GM23338 (cell line): ENCODE results near the gene CCDC183. TPM values are rescaled to one million over a fixed set of nuclear protein-coding genes. Genes with fewer than 3 reads are reported as not detected.

Experiments
- ATAC-seq: fragments of 200-7000 bp; cut with Tn5 transposase; 3 replicates; pipeline ENCODE4 v1.9.1; 2020
- DNase-seq: peaks from one replicate; pipeline ENCODE4 v3.0.0-alpha.2; 2015; ENCODE audit warnings: low spot score
- H2AFZ ChIP-seq: fragments of 200-600 bp; sonication (generic); 2 replicates; pipeline ENCODE4 v1.8.0; 2016; ENCODE audit warnings: antibody characterized with exemption, mild to moderate bottlenecking, moderate library complexity
- H3F3A ChIP-seq: fragments of 200-600 bp; sonication (generic); replicated peaks from 2 replicates; pipeline ENCODE4 v1.8.0; 2017; ENCODE audit warnings: antibody characterized with exemption, mixed run types, low read depth
- H3K27ac ChIP-seq: fragments of 200-600 bp; sonication (generic); 2 replicates; pipeline ENCODE4 v1.6.1; 2016; ENCODE audit warnings: low read depth
- H3K27me3 ChIP-seq: fragments of 200-600 bp; sonication (generic); 2 replicates; pipeline ENCODE4 v1.8.0; 2016; ENCODE audit warnings: mild to moderate bottlenecking, mixed run types, moderate library complexity; ENCODE audit not compliant: insufficient read depth
- H3K36me3 ChIP-seq: fragments of 200-600 bp; sonication (generic); 2 replicates; pipeline ENCODE4 v1.8.0; 2016; ENCODE audit warnings: mild to moderate bottlenecking; ENCODE audit not compliant: insufficient read depth
- H3K4me1 ChIP-seq: fragments of 200-600 bp; sonication (generic); 2 replicates; pipeline ENCODE4 v1.8.0; 2016; ENCODE audit warnings: mild to moderate bottlenecking, moderate library complexity; ENCODE audit not compliant: insufficient read depth
- H3K4me2 ChIP-seq: fragments of 200-600 bp; sonication (generic); 2 replicates; pipeline ENCODE4 v1.7.1; 2017; ENCODE audit warnings: mixed run types
- H3K4me3 ChIP-seq: fragments of 200-600 bp; sonication (generic); 2 replicates; pipeline ENCODE4 v1.6.1; 2016; ENCODE audit warnings: mixed run types
- H3K79me2 ChIP-seq: fragments of 200-600 bp; sonication (generic); replicated peaks from 2 replicates; pipeline ENCODE4 v1.8.0; 2017; ENCODE audit warnings: mild to moderate bottlenecking; ENCODE audit not compliant: insufficient read depth
- H3K9me2 ChIP-seq: fragments of 200-600 bp; sonication (generic); 2 replicates; pipeline ENCODE4 v1.8.0; 2017; ENCODE audit not compliant: insufficient read depth
- H4K20me1 ChIP-seq: fragments of 200-600 bp; sonication (generic); replicated peaks from 2 replicates; pipeline ENCODE4 v1.8.0; 2017; ENCODE audit warnings: mild to moderate bottlenecking; ENCODE audit not compliant: insufficient read depth
- H3K27ac Mint-ChIP-seq: 2 replicates; pipeline ENCODE4 v1.8.0; 2020; ENCODE audit warnings: inconsistent platforms, mild to moderate bottlenecking, moderate library complexity, mixed read lengths
- H3K27me3 Mint-ChIP-seq: 3 replicates; pipeline ENCODE4 v1.8.0; 2022; ENCODE audit warnings: low read depth, mild to moderate bottlenecking, moderate library complexity, mixed read lengths, inconsistent platforms; ENCODE audit not compliant: insufficient read depth, poor library complexity
- H3K36me3 Mint-ChIP-seq: 3 replicates; pipeline ENCODE4 v1.8.0; 2021; ENCODE audit warnings: low read depth, mild to moderate bottlenecking, inconsistent platforms, moderate library complexity, mixed read lengths
- H3K4me1 Mint-ChIP-seq: 3 replicates; pipeline ENCODE4 v1.8.0; 2020; ENCODE audit warnings: mild to moderate bottlenecking, inconsistent platforms, mixed read lengths
- H3K4me3 Mint-ChIP-seq: 3 replicates; pipeline ENCODE4 v1.8.0; 2021; ENCODE audit warnings: moderate library complexity, mild to moderate bottlenecking, inconsistent platforms, mixed read lengths
- H3K9me3 Mint-ChIP-seq: 3 replicates; pipeline ENCODE4 v1.8.0; 2020; ENCODE audit warnings: moderate library complexity, mild to moderate bottlenecking, inconsistent platforms, mixed read lengths
- CREB1 ChIP-seq: fragments of 250-450 bp; sonication (Bioruptor Pico); IDR thresholded peaks from 2 replicates; pipeline ENCODE4 v1.5.0; 2020; ENCODE audit warnings: low read depth, mild to moderate bottlenecking, moderate library complexity
- EZH2 ChIP-seq: fragments of 200-600 bp; sonication (generic); IDR thresholded peaks from one replicate; pipeline ENCODE4 v1.8.0; 2017; ENCODE audit warnings: antibody characterized with exemption, mild to moderate bottlenecking, low read depth; ENCODE audit not compliant: unreplicated experiment
- JUNB ChIP-seq: IDR thresholded peaks from one replicate; pipeline ENCODE4 v1.6.1; 2016; ENCODE audit warnings: antibody characterized with exemption; ENCODE audit not compliant: unreplicated experiment
- NANOG ChIP-seq: IDR thresholded peaks from 2 replicates; pipeline ENCODE4 v1.6.1; 2016; ENCODE audit warnings: antibody characterized with exemption, borderline replicate concordance
- POLR2AphosphoS5 ChIP-seq: IDR thresholded peaks from 2 replicates; pipeline ENCODE4 v1.6.1; 2016; ENCODE audit warnings: antibody characterized with exemption, low read depth
- STAT1 ChIP-seq: IDR thresholded peaks from one replicate; pipeline ENCODE4 v1.6.1; 2016; ENCODE audit warnings: antibody characterized with exemption; ENCODE audit not compliant: unreplicated experiment
- ZNF114 ChIP-seq: fragments of 250-450 bp; sonication (Bioruptor Pico); IDR thresholded peaks from 2 replicates; pipeline ENCODE4 v1.5.0; 2020; ENCODE audit warnings: mild to moderate bottlenecking, moderate library complexity
- polyA plus RNA-seq: library from polyadenylated mRNA; unstranded; fragments of >200 nt; fragmentation: Nextera tagmentation; extraction: Ambion mirVana; gene quantifications from 2 replicates; pipeline ENCODE4 v1.2.1, GENCODE V29; 2016
- total RNA-seq: library from RNA; depleted of rRNA; stranded (reverse); fragments of >200 nt; shearing (Covaris generic); gene quantifications from 2 replicates; pipeline ENCODE4 v1.2.3, GENCODE V29; 2014
- TF ChIP-seq, protein P1 (sequence below): fragments of 250-450 bp; sonication (Bioruptor Pico); IDR thresholded peaks from 2 replicates; pipeline ENCODE4 v1.5.0; 2020; ENCODE audit warnings: mild to moderate bottlenecking, moderate library complexity

Gene CCDC183
- total and polyA plus RNA-seq, 2 experiments from 2014 or later: 1.1 to 1.2 TPM

GRCh38 chr9:136826703-136827582, 30.8 kb downstream of the CCDC183 start:
- no peak overlapping the region for H3K4me2 ChIP-seq
- Mint-ChIP-seq H3K4me1 (peaks cover 3% of the 10 kb centered on the region; the same call in 2 of the 3 replicates), H3K9me3 (no peaks in the 10 kb centered on the region), H3K27me3 (peaks cover 5% of the 10 kb centered on the region), H3K4me3 (no peak overlapping the region), H3K36me3 (peaks cover 38% of the 10 kb centered on the region), H3K27ac (no peak overlapping the region)
- H3K79me2 ChIP-seq: peaks cover 9% of the 10 kb centered on the region; the same call in 1 of the 2 replicates
- H4K20me1 ChIP-seq: no peaks in the 10 kb centered on the region; the same call in none of the 2 replicates
- no peaks in the 10 kb centered on the region for H3K36me3 ChIP-seq
- H3F3A ChIP-seq: peaks cover 5% of the 10 kb centered on the region; the same call in 1 of the 2 replicates
- H2AFZ ChIP-seq: no peak overlapping the region
- H3K27me3 ChIP-seq: no peaks in the 10 kb centered on the region
- DNase-seq (no peak), ATAC-seq (no peak)
- TF ChIP-seq EZH2 (no peak), NANOG (no peak), ZNF114 (CRISPR knock-in tag) (no peak), STAT1 (no peak), CREB1 (CRISPR knock-in tag) (no peak), POLR2AphosphoS5 (no peak), JUNB (no peak)
- TF ChIP-seq, protein P1, sequence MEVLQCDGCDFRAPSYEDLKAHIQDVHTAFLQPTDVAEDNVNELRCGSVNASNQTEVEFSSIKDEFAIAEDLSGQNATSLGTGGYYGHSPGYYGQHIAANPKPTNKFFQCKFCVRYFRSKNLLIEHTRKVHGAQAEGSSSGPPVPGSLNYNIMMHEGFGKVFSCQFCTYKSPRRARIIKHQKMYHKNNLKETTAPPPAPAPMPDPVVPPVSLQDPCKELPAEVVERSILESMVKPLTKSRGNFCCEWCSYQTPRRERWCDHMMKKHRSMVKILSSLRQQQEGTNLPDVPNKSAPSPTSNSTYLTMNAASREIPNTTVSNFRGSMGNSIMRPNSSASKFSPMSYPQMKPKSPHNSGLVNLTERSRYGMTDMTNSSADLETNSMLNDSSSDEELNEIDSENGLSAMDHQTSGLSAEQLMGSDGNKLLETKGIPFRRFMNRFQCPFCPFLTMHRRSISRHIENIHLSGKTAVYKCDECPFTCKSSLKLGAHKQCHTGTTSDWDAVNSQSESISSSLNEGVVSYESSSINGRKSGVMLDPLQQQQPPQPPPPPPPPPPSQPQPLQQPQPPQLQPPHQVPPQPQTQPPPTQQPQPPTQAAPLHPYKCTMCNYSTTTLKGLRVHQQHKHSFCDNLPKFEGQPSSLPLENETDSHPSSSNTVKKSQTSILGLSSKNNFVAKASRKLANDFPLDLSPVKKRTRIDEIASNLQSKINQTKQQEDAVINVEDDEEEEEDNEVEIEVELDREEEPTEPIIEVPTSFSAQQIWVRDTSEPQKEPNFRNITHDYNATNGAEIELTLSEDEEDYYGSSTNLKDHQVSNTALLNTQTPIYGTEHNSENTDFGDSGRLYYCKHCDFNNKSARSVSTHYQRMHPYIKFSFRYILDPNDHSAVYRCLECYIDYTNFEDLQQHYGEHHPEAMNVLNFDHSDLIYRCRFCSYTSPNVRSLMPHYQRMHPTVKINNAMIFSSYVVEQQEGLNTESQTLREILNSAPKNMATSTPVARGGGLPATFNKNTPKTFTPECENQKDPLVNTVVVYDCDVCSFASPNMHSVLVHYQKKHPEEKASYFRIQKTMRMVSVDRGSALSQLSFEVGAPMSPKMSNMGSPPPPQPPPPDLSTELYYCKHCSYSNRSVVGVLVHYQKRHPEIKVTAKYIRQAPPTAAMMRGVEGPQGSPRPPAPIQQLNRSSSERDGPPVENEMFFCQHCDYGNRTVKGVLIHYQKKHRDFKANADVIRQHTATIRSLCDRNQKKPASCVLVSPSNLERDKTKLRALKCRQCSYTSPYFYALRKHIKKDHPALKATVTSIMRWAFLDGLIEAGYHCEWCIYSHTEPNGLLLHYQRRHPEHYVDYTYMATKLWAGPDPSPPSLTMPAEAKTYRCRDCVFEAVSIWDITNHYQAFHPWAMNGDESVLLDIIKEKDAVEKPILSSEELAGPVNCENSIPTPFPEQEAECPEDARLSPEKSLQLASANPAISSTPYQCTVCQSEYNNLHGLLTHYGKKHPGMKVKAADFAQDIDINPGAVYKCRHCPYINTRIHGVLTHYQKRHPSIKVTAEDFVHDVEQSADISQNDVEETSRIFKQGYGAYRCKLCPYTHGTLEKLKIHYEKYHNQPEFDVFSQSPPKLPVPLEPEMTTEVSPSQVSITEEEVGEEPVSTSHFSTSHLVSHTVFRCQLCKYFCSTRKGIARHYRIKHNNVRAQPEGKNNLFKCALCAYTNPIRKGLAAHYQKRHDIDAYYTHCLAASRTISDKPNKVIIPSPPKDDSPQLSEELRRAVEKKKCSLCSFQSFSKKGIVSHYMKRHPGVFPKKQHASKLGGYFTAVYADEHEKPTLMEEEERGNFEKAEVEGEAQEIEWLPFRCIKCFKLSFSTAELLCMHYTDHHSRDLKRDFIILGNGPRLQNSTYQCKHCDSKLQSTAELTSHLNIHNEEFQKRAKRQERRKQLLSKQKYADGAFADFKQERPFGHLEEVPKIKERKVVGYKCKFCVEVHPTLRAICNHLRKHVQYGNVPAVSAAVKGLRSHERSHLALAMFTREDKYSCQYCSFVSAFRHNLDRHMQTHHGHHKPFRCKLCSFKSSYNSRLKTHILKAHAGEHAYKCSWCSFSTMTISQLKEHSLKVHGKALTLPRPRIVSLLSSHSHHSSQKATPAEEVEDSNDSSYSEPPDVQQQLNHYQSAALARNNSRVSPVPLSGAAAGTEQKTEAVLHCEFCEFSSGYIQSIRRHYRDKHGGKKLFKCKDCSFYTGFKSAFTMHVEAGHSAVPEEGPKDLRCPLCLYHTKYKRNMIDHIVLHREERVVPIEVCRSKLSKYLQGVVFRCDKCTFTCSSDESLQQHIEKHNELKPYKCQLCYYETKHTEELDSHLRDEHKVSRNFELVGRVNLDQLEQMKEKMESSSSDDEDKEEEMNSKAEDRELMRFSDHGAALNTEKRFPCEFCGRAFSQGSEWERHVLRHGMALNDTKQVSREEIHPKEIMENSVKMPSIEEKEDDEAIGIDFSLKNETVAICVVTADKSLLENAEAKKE (CRISPR knock-in tag): no peak
- H3K27ac ChIP-seq: no peak overlapping the region
- H3K4me3 ChIP-seq: no peak overlapping the region
- no peaks in the 10 kb centered on the region for H3K4me1 ChIP-seq
- H3K9me2 ChIP-seq: no peaks in the 10 kb centered on the region
